Measurements from ENCODE around the gene FCRL5.

DNA sequence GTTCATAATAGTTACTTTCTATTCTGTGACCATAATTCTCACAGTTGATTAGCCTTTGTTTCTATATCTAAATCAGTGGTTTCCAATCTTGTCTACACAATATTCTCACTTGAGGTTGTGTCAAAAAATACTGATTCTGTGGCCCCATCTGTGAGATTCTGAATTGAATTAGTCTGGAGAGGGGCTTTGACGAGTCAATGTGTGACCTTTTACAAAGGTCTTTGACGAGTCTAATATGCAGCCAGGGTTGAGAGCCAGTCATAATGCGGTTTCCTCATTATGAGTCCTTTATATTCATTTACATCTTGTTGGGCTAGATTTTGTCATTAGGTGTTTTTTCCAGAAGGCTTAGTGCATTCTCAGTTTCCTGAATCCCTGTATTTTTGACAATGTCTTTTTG lies 19.7 kb downstream of the FCRL5 start:
- no peak for TF ChIP-seq CTCF (conservative IDR thresholded peaks at IDR 0.05; ENCODE audit: low read depth, low read length)
- no peak for TF ChIP-seq EZH2 (IDR thresholded peaks at IDR 0.05; ENCODE audit: borderline replicate concordance, low read depth, low read length, poor library complexity, severe bottlenecking)
